Trophoblast cell (in vitro differentiated cells and primary cell): ENCODE data around the gene P2RY4.

Source experiments
- DNase-seq, 2 donors: peaks; one replicate each; pipeline ENCODE4 v3.0.0-alpha.2; 2016
- H2AFZ ChIP-seq: 2 replicates; pipeline ENCODE4 v1.6.1; 2013; ENCODE audit warnings: low read length, moderate library complexity, mild to moderate bottlenecking; ENCODE audit not compliant: insufficient read depth, poor library complexity
- H2AK5ac ChIP-seq: 2 replicates; pipeline ENCODE4 v1.6.1; 2013; ENCODE audit warnings: mild to moderate bottlenecking, low read length
- H2BK120ac ChIP-seq: 2 replicates; pipeline ENCODE4 v1.6.1; 2013; ENCODE audit warnings: low read length, mild to moderate bottlenecking, moderate library complexity; ENCODE audit not compliant: insufficient read depth, poor library complexity
- H2BK12ac ChIP-seq: 2 replicates; pipeline ENCODE4 v1.6.1; 2013; ENCODE audit warnings: mild to moderate bottlenecking, low read length, moderate library complexity
- H2BK5ac ChIP-seq: 2 replicates; pipeline ENCODE4 v1.6.1; 2013; ENCODE audit warnings: low read length, low read depth, moderate library complexity, mild to moderate bottlenecking; ENCODE audit not compliant: poor library complexity
- H3K14ac ChIP-seq: 2 replicates; pipeline ENCODE4 v1.6.1; 2013; ENCODE audit warnings: mild to moderate bottlenecking, low read length
- H3K18ac ChIP-seq: 2 replicates; pipeline ENCODE4 v1.6.1; 2013; ENCODE audit warnings: mild to moderate bottlenecking, low read length
- H3K23ac ChIP-seq: 2 replicates; pipeline ENCODE4 v1.6.1; 2013; ENCODE audit warnings: low read length
- H3K27ac ChIP-seq: 2 replicates; pipeline ENCODE4 v1.5.1; 2013; ENCODE audit warnings: low read depth, mild to moderate bottlenecking, inconsistent platforms, low read length, moderate library complexity
- H3K27me3 ChIP-seq: 2 replicates; pipeline ENCODE4 v1.6.1; 2013; ENCODE audit warnings: inconsistent platforms, mild to moderate bottlenecking, low read length, moderate library complexity; ENCODE audit not compliant: insufficient read depth
- H3K36me3 ChIP-seq, 2 experiments: 1 replicate in 1 of 2; 2 replicates in 1 of 2; pipeline ENCODE4 v1.6.1; 2013; ENCODE audit warnings: low read length in 2 of 2, mild to moderate bottlenecking in 2 of 2, moderate library complexity in 1 of 2; ENCODE audit not compliant: insufficient read depth in 2 of 2, control insufficient read depth in 1 of 2
- H3K4ac ChIP-seq: 2 replicates; pipeline ENCODE4 v1.6.1; 2013; ENCODE audit warnings: low read depth, mild to moderate bottlenecking, low read length, moderate library complexity
- H3K4me1 ChIP-seq, 2 experiments: 1 replicate in 1 of 2; 2 replicates in 1 of 2; pipeline ENCODE4 v1.6.1; 2013; ENCODE audit warnings: low read length in 2 of 2, mild to moderate bottlenecking in 2 of 2, moderate library complexity in 1 of 2; ENCODE audit not compliant: insufficient read depth in 2 of 2, control insufficient read depth in 1 of 2
- H3K4me2 ChIP-seq: 2 replicates; pipeline ENCODE4 v1.6.1; 2013; ENCODE audit warnings: inconsistent platforms, mild to moderate bottlenecking, low read length, moderate library complexity
- H3K4me3 ChIP-seq: 2 replicates; pipeline ENCODE4 v1.5.1; 2013; ENCODE audit warnings: mild to moderate bottlenecking, low read depth, low read length, inconsistent platforms
- H3K79me1 ChIP-seq: one replicate; pipeline ENCODE4 v1.6.1; 2013; ENCODE audit warnings: low read length
- H3K79me2 ChIP-seq: 2 replicates; pipeline ENCODE4 v1.6.1; 2013; ENCODE audit warnings: low read length, mild to moderate bottlenecking; ENCODE audit not compliant: control insufficient read depth, insufficient read depth, poor library complexity
- H3K9ac ChIP-seq: 2 replicates; pipeline ENCODE4 v1.6.1; 2013; ENCODE audit warnings: mild to moderate bottlenecking, low read length
- H3K9me3 ChIP-seq: 2 replicates; pipeline ENCODE4 v1.6.1; 2013; ENCODE audit warnings: low read depth, mild to moderate bottlenecking, control low read depth, inconsistent platforms, low read length; ENCODE audit not compliant: insufficient read depth
- H4K12ac ChIP-seq: 2 replicates; pipeline ENCODE4 v1.6.1; 2013; ENCODE audit warnings: low read depth, mild to moderate bottlenecking, low read length, moderate library complexity
- H4K8ac ChIP-seq: 2 replicates; pipeline ENCODE4 v1.6.1; 2013; ENCODE audit warnings: low read depth, mild to moderate bottlenecking, low read length, moderate library complexity
- H4K91ac ChIP-seq: one replicate; pipeline ENCODE4 v1.6.1; 2013; ENCODE audit warnings: low read depth, mild to moderate bottlenecking, low read length, moderate library complexity
- WGBS: extraction: QIAGEN DNeasy Blood & Tissue Kit; methylation state at CpG from one replicate; pipeline ENCODE4 v1.1.7; 2013; ENCODE audit warnings: missing lambda C conversion rate; ENCODE audit not compliant: insufficient read length, insufficient coverage; ENCODE audit errors: extremely low coverage; 5-methylcytosine and 5-hydroxymethylcytosine counted together

Gene P2RY4

GRCh38 chrX:70289793-70290770 is 30.1 kb upstream of the P2RY4 start, which contains the start of the genes KIF4A and PDZD11:
Gene KIF4A, plus strand, starts transcription at chrX:70290104. Its CDS starts 355 bp downstream, at chrX:70290459.
Gene PDZD11, minus strand, starts transcription at chrX:70289927. Its CDS starts 586 bp downstream, at chrX:70289341.
- peak within 1 kb of the TSS; percentile 77 for H4K91ac ChIP-seq
- WGBS = no CpG with 5 or more reads among the region's 62 CpGs
- peaks cover 3% of the 10 kb centered on the region in 2 experiments for H3K4me1 ChIP-seq

GRCh38 chrX:70289168-70289792 is 29.3 kb upstream of the P2RY4 start:
- no peak overlapping the region for H3K27ac ChIP-seq
- peaks cover 5% of the 10 kb centered on the region for H3K79me1 ChIP-seq
- H3K4ac ChIP-seq = peak overlapping the region; percentile 3
- peaks cover 3% of the 10 kb centered on the region in 2 experiments for H3K4me1 ChIP-seq
- DNase-seq = peak in 1 of 2 donors; percentile 1
- H2AFZ ChIP-seq = peak overlapping the region; percentile 66
- peak overlapping the region; percentile 75 for H3K18ac ChIP-seq
- peak overlapping the region; percentile 92 for H4K8ac ChIP-seq
- no peak overlapping the region for H2BK120ac ChIP-seq
- peak overlapping the region; percentile 73 for H3K14ac ChIP-seq
- H2BK5ac ChIP-seq = no peak overlapping the region
- peak overlapping the region; percentile 86 for H3K9ac ChIP-seq
- H4K12ac ChIP-seq = no peak overlapping the region
- peak overlapping the region; percentile 37 for H4K91ac ChIP-seq
- peak overlapping the region; percentile 78 for H3K4me2 ChIP-seq
- H3K9me3 ChIP-seq = no peaks in the 10 kb centered on the region
- peak overlapping the region; percentile 96 for H3K4me3 ChIP-seq
- H3K36me3 ChIP-seq = peaks cover 3 to 9% of the 10 kb centered on the region in 2 experiments
- WGBS = no CpG with 5 or more reads among the region's 11 CpGs
- no peak overlapping the region for H2AK5ac ChIP-seq
- H3K27me3 ChIP-seq = no peaks in the 10 kb centered on the region
- no peaks in the 10 kb centered on the region for H3K79me2 ChIP-seq
- no peak overlapping the region for H3K23ac ChIP-seq
- no peak overlapping the region for H2BK12ac ChIP-seq

More at GRCh38 chrX:70289793-70290770, 30.1 kb upstream of the P2RY4 start, which contains the start of the genes KIF4A and PDZD11:
- Histone ChIP-seq H3K36me3 (peaks cover 6 to 9% of the 10 kb centered on the region in 2 experiments), H3K27me3 (no peaks in the 10 kb centered on the region), H3K14ac (peak within 1 kb of the TSS; percentile 73), H3K79me1 (peaks cover 5% of the 10 kb centered on the region), H3K79me2 (no peaks in the 10 kb centered on the region), H3K4ac (peak within 1 kb of the TSS; percentile 46), H3K4me2 (peak within 1 kb of the TSS; percentile 78), H3K18ac (peak within 1 kb of the TSS; percentile 75), H3K27ac (peak within 1 kb of the TSS; percentile 33), H3K9ac (peak within 1 kb of the TSS; percentile 86), H3K23ac (no peak within 1 kb of the TSS), H3K9me3 (no peaks in the 10 kb centered on the region), H4K12ac (peak within 1 kb of the TSS; percentile 43), H2AK5ac (no peak within 1 kb of the TSS), H4K8ac (peak within 1 kb of the TSS; percentile 92), H2BK12ac (no peak within 1 kb of the TSS), H3K4me3 (peak within 1 kb of the TSS; percentile 96), H2BK5ac (peak within 1 kb of the TSS; percentile 63), H2AFZ (peak within 1 kb of the TSS; percentile 90), H2BK120ac (peak within 1 kb of the TSS; percentile 72)
- peak; percentile 77 to 82 for DNase-seq

DNA sequence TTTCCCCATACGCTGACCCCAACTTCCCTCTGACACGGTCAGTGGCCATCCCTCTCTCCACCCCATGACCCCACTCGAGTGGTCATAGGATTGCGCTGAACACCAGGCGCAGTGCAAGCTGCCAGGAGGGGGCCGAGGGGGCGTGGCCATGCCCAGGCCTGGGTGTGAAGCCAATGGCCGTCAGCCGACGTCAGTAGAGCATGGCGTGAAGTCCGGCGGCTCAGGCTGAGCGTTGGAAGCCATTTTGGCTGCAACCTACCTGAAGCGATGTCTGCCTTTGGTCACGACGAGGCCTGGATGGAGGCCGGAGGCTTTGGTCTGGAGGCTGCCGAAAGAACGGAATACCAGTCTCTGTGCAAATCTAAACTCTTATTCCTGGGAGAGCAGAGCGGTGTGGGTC is 21.9 kb upstream of the P2RY4 start, which contains the start of gene RAB41:
Gene RAB41 (plus strand): TSS at position 222 of the 400 bp plus-strand sequence. CDS start 46 bp downstream, at position 268.
- Histone ChIP-seq H3K4me3 (no peak within 1 kb of the TSS), H3K9me3 (no peaks in the 10 kb centered on the region), H3K14ac (no peak within 1 kb of the TSS), H4K12ac (no peak within 1 kb of the TSS), H3K4ac (no peak within 1 kb of the TSS), H3K27ac (no peak within 1 kb of the TSS), H3K79me1 (no peaks in the 10 kb centered on the region), H3K18ac (no peak within 1 kb of the TSS), H2BK120ac (no peak within 1 kb of the TSS), H4K8ac (no peak within 1 kb of the TSS), H4K91ac (no peak within 1 kb of the TSS), H3K36me3 (peaks cover 0 to 2% of the 10 kb centered on the region in 2 experiments), H2AK5ac (no peak within 1 kb of the TSS), H3K9ac (no peak within 1 kb of the TSS), H3K23ac (no peak within 1 kb of the TSS), H2AFZ (no peak within 1 kb of the TSS), H2BK12ac (no peak within 1 kb of the TSS), H3K27me3 (no peaks in the 10 kb centered on the region), H3K4me1 (no peaks in the 10 kb centered on the region), H3K4me2 (no peak within 1 kb of the TSS), H3K79me2 (no peaks in the 10 kb centered on the region), H2BK5ac (no peak within 1 kb of the TSS)
- no peak for DNase-seq
- WGBS = no CpG with 5 or more reads among the region's 21 CpGs

DNA sequence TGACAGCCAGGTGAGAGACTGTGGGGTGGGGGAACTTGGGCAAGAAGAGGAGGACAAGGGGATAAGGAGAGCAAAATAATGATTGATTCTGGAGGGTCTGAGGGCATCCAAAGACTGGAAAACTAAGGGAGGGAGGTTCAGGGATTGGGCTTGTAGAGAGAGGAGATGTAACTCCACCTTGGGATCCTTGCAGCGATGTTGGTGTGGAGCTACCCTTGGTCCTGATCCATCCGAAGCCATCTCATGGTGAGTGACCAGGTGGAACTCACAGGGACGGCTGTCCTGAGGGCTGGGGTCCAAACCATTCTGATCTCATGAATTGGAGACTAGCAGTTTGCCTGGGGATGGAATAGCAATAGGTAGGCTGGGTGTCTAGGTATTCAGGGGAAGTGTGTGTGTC is 20.6 kb upstream of the P2RY4 start:
- Histone ChIP-seq H3K79me2 (no peaks in the 10 kb centered on the region), H2BK120ac (no peak overlapping the region), H3K4ac (no peak overlapping the region), H4K8ac (no peak overlapping the region), H3K79me1 (no peaks in the 10 kb centered on the region), H3K27ac (no peak overlapping the region), H3K4me2 (no peak overlapping the region), H3K36me3 (no peaks in the 10 kb centered on the region), H3K23ac (no peak overlapping the region), H2BK5ac (no peak overlapping the region), H3K9ac (no peak overlapping the region), H3K18ac (no peak overlapping the region), H4K91ac (no peak overlapping the region), H3K27me3 (no peaks in the 10 kb centered on the region), H4K12ac (no peak overlapping the region), H3K4me3 (no peak overlapping the region), H2AFZ (no peak overlapping the region), H3K4me1 (no peaks in the 10 kb centered on the region), H2AK5ac (no peak overlapping the region), H3K14ac (no peak overlapping the region), H2BK12ac (no peak overlapping the region), H3K9me3 (no peaks in the 10 kb centered on the region)
- DNase-seq = no peak
- WGBS = no CpG with 5 or more reads among the region's 3 CpGs
